ENCODE data around the gene HDAC4.

DNA sequence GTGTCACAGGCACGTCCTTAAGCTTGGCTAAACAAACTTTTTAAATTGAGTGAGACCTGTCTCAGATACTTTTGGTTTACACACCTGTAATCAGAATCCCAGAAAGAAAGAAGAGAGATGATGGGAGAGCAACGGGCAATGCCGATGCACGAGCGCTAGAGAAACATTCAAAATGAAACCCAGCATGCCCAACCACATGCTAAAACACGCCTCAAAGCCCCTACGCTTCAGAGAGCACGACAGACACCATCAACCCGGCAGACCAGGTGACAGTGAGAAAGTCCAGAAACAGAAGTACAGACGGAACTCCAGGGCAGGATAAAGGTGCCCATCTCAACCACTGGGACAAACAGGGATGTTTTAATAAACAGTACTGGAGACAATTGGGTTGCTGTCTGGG, 85.5 kb downstream of the HDAC4 start:
- TF ChIP-seq, protein P1, sequence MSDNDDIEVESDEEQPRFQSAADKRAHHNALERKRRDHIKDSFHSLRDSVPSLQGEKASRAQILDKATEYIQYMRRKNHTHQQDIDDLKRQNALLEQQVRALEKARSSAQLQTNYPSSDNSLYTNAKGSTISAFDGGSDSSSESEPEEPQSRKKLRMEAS (IDR thresholded peaks at IDR 0.05): no peak
- TF ChIP-seq YY1 (IDR thresholded peaks at IDR 0.05): no peak
- no peak for TF ChIP-seq CTCF (IDR thresholded peaks at IDR 0.05; ENCODE audit: low read depth, low read length, missing input control)
- TF ChIP-seq RAD21 (IDR thresholded peaks at IDR 0.05): no peak
- TF ChIP-seq JUND (IDR thresholded peaks at IDR 0.05): no peak
- TF ChIP-seq, protein P2, sequence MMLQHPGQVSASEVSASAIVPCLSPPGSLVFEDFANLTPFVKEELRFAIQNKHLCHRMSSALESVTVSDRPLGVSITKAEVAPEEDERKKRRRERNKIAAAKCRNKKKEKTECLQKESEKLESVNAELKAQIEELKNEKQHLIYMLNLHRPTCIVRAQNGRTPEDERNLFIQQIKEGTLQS (IDR thresholded peaks at IDR 0.05): no peak
